Activated effector memory CD4-positive, alpha-beta T cell treated with Interleukin-2 at 50 U/mL for 16 hours (primary cell): ENCODE data around the gene FAM200B.
A peak's percentile ranks its signal among the peaks of the same experiment; 100 is the strongest.
"Not testable (repeated sequence)": the region's sequence is repeated elsewhere in the genome, so short reads cannot be mapped to it uniquely, and the experiment has no call there.

Source experiments
- DNase-seq: peaks from one replicate; pipeline ENCODE4 v3.0.0-alpha.2; 2020

FAM200B gene

GRCh38 chr4:15696866-15697265 lies 15.2 kb downstream of the FAM200B start:
- DNase-seq = no peak

GRCh38 chr4:15702941-15703403 lies 21.3 kb downstream of the FAM200B start, which contains the start of gene BST1:
Gene BST1 (plus strand): TSS chr4:15703065. CDS start chr4:15703145, 80 bp downstream.
- DNase-seq = peak; percentile 29

GRCh38 chr4:15703439-15703838 lies 21.8 kb downstream of the FAM200B start:
- DNase-seq = no peak

GRCh38 chr4:15704129-15704528 lies 22.5 kb downstream of the FAM200B start:
- no peak for DNase-seq

GRCh38 chr4:15706646-15707362 lies 25.2 kb downstream of the FAM200B start:
- DNase-seq = no peak

GRCh38 chr4:15707363-15707715 lies 25.7 kb downstream of the FAM200B start:
- DNase-seq = no peak

GRCh38 chr4:15711762-15712161 lies 30.1 kb downstream of the FAM200B start:
- no peak for DNase-seq

- DNase-seq = no peak
Measured at GRCh38 chr4:15712214-15712613, 30.6 kb downstream of the FAM200B start.

- no peak for DNase-seq
Measured at GRCh38 chr4:15714141-15714540, 32.5 kb downstream of the FAM200B start.

- no peak for DNase-seq
Measured at GRCh38 chr4:15714646-15715435, 33.2 kb downstream of the FAM200B start.

- DNase-seq = no peak
Measured at GRCh38 chr4:15716115-15716514, 34.5 kb downstream of the FAM200B start.

GRCh38 chr4:15717086-15717485 lies 35.5 kb downstream of the FAM200B start:
- no peak for DNase-seq

- no peak for DNase-seq
Measured at GRCh38 chr4:15717657-15718416, 36.2 kb downstream of the FAM200B start.

- DNase-seq = no peak
Measured at GRCh38 chr4:15718465-15718864, 36.8 kb downstream of the FAM200B start.

GRCh38 chr4:15718959-15719358 lies 37.3 kb downstream of the FAM200B start:
- no peak for DNase-seq

GRCh38 chr4:15719506-15719905 lies 37.9 kb downstream of the FAM200B start:
- no peak for DNase-seq

- no peak for DNase-seq
Measured at GRCh38 chr4:15720851-15721250, 39.2 kb downstream of the FAM200B start.

GRCh38 chr4:15725608-15726007 lies 44.0 kb downstream of the FAM200B start:
- DNase-seq = no peak

- no peak for DNase-seq
Measured at GRCh38 chr4:15729910-15730533, 48.4 kb downstream of the FAM200B start.

GRCh38 chr4:15733061-15733460 lies 51.4 kb downstream of the FAM200B start:
- not testable (repeated sequence) for DNase-seq

- no peak for DNase-seq
Measured at GRCh38 chr4:15735536-15735935, 53.9 kb downstream of the FAM200B start.

- no peak for DNase-seq
Measured at GRCh38 chr4:15736514-15737050, 55.0 kb downstream of the FAM200B start.

GRCh38 chr4:15737255-15737654 lies 55.6 kb downstream of the FAM200B start:
- no peak for DNase-seq
